ENCODE results near the gene NKAIN1. TPM values are rescaled to one million over a fixed set of nuclear protein-coding genes. Genes with fewer than 3 reads are reported as not detected.

NKAIN1 gene
- total and polyA plus RNA-seq, 2 of the 13 experiments (the other 11 are each of a cell fraction or from before 2014, with no cell fraction given) = 0.29 to 0.40 TPM

DNA sequence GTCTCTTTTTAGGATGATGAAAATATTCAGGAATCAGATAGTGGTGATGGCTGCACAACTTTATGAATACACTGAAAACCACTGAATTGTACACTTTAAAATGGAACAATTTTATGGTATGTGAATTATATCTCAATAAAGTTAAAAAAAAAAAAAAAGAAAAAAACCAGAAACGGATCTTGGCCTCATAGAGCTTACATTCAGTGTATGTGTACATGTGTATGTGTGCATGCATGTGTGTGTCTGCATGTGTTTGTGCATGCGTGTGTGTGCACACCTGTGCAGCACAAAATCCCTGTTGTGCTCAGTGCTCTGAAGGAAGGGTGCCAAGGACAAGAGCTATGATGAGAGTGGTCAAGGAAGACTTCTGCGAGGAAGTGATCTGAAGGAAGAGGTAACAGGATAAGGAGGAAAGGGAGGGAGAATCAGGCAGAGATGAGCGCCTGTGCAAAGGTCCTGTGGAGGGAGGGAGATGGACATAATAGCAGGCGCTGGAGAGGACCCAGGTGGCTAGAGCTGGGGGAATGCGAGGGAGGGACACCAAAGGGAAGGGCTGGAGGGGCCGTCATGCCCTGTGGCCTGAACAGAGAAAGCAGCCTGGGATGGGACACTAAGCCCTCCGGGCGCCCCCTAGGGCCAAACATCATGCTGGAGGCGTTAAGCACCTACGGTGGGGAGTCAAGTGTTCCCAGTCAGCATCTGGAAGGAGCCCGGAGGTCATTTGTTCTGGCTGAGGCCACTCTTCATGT lies 25.2 kb downstream of the NKAIN1 start:
- Histone ChIP-seq H3K4me2 (ENCODE audit: low read depth, low read length) (no peak overlapping the region), H3K4me1 (ENCODE audit: insufficient read depth, low read length) (peaks cover 9% of the 10 kb centered on the region), H3K36me3 (replicated peaks in 1 of 2; ENCODE audit: control insufficient read depth in 1 of 2, insufficient read depth in 2 of 2, low read length in 2 of 2) (no peaks in the 10 kb centered on the region), H3K27ac (ENCODE audit: extremely low read length, insufficient read depth, low read length) (no peak overlapping the region), H3K4me3 (replicated peaks in 1 of 3; ENCODE audit: insufficient read depth in 1 of 3, low read depth in 2 of 3, low read length in 3 of 3) (no peak overlapping the region), H3K79me2 (ENCODE audit: insufficient read depth, low read length) (no peaks in the 10 kb centered on the region), H3K9ac (ENCODE audit: insufficient read depth, low read depth, low read length) (no peak overlapping the region), H3K27me3 (ENCODE audit: control insufficient read depth in 1 of 2, insufficient read depth in 2 of 2, low read length in 2 of 2) (peaks cover 0 to 18% of the 10 kb centered on the region in 2 experiments; a peak in 1 of 5 replicates), H2AFZ (ENCODE audit: low read length) (no peak overlapping the region), H4K20me1 (ENCODE audit: insufficient read depth, low read length) (no peaks in the 10 kb centered on the region), H3K9me3 (ENCODE audit: low read length) (no peaks in the 10 kb centered on the region)
- DNase-seq (ENCODE audit: low spot score) (peak; percentile 26), ATAC-seq (peak; percentile 88), FAIRE-seq (no peak)
- CTCF ChIA-PET (ENCODE audit: low intra/inter-chr PET ratio, low total read pairs) = no interaction called here
- in situ Hi-C loops (cut with HindIII; ENCODE audit: extremely low pct_ligation_motif_present, low pct_unique_long_range_greater_than_20kb) = no loop called here
- intact Hi-C loops (cut with micrococcal nuclease; ENCODE audit: unreplicated experiment) = loop anchor here (1.0 kb wide), 1 partner anchor 30 kb away; no protein-coding TSS in a partner anchor
- WGBS (ENCODE audit: low lambda C conversion rate) = 43% methylated on average over 8 of the region's 12 CpGs
- BruUV-seq (replicated peaks) = no TSS peak
- POLR2A ChIA-PET = no interaction called here
- TF ChIP-seq ZNF251 (CRISPR knock-in tag; IDR thresholded peaks at IDR 0.05) = no peak
- TF ChIP-seq, protein P1, sequence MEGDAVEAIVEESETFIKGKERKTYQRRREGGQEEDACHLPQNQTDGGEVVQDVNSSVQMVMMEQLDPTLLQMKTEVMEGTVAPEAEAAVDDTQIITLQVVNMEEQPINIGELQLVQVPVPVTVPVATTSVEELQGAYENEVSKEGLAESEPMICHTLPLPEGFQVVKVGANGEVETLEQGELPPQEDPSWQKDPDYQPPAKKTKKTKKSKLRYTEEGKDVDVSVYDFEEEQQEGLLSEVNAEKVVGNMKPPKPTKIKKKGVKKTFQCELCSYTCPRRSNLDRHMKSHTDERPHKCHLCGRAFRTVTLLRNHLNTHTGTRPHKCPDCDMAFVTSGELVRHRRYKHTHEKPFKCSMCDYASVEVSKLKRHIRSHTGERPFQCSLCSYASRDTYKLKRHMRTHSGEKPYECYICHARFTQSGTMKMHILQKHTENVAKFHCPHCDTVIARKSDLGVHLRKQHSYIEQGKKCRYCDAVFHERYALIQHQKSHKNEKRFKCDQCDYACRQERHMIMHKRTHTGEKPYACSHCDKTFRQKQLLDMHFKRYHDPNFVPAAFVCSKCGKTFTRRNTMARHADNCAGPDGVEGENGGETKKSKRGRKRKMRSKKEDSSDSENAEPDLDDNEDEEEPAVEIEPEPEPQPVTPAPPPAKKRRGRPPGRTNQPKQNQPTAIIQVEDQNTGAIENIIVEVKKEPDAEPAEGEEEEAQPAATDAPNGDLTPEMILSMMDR (CRISPR knock-in tag; IDR thresholded peaks at IDR 0.05) = peak; percentile 57
- TF ChIP-seq, protein P2, sequence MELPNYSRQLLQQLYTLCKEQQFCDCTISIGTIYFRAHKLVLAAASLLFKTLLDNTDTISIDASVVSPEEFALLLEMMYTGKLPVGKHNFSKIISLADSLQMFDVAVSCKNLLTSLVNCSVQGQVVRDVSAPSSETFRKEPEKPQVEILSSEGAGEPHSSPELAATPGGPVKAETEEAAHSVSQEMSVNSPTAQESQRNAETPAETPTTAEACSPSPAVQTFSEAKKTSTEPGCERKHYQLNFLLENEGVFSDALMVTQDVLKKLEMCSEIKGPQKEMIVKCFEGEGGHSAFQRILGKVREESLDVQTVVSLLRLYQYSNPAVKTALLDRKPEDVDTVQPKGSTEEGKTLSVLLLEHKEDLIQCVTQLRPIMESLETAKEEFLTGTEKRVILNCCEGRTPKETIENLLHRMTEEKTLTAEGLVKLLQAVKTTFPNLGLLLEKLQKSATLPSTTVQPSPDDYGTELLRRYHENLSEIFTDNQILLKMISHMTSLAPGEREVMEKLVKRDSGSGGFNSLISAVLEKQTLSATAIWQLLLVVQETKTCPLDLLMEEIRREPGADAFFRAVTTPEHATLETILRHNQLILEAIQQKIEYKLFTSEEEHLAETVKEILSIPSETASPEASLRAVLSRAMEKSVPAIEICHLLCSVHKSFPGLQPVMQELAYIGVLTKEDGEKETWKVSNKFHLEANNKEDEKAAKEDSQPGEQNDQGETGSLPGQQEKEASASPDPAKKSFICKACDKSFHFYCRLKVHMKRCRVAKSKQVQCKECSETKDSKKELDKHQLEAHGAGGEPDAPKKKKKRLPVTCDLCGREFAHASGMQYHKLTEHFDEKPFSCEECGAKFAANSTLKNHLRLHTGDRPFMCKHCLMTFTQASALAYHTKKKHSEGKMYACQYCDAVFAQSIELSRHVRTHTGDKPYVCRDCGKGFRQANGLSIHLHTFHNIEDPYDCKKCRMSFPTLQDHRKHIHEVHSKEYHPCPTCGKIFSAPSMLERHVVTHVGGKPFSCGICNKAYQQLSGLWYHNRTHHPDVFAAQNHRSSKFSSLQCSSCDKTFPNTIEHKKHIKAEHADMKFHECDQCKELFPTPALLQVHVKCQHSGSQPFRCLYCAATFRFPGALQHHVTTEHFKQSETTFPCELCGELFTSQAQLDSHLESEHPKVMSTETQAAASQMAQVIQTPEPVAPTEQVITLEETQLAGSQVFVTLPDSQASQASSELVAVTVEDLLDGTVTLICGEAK (IDR thresholded peaks at IDR 0.05) = 0 out of 2 replicates have a peak, but pooled peaks have one; percentile 31
- TF ChIP-seq, protein P2 (CRISPR knock-in tag; IDR thresholded peaks at IDR 0.05) = no peak
- peak; percentile 23 for TF ChIP-seq XRCC5 (optimal IDR thresholded peaks at IDR 0.05; ENCODE audit: low read length)
- no peak for TF ChIP-seq KDM6A (CRISPR knock-in tag; IDR thresholded peaks at IDR 0.05; ENCODE audit: low read depth)
- TF ChIP-seq, protein P3, sequence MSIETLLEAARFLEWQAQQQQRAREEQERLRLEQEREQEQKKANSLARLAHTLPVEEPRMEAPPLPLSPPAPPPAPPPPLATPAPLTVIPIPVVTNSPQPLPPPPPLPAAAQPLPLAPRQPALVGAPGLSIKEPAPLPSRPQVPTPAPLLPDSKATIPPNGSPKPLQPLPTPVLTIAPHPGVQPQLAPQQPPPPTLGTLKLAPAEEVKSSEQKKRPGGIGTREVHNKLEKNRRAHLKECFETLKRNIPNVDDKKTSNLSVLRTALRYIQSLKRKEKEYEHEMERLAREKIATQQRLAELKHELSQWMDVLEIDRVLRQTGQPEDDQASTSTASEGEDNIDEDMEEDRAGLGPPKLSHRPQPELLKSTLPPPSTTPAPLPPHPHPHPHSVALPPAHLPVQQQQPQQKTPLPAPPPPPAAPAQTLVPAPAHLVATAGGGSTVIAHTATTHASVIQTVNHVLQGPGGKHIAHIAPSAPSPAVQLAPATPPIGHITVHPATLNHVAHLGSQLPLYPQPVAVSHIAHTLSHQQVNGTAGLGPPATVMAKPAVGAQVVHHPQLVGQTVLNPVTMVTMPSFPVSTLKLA (IDR thresholded peaks at IDR 0.05) = peak; percentile 57
- TF ChIP-seq STAG1 (CRISPR knock-in tag; IDR thresholded peaks at IDR 0.05) = peak; percentile 37

Data from HepG2 (cell line).